GM23338 (cell line): ENCODE results near the gene TAF1B.

Experiments
- CTCF ChIP-seq, 2 experiments: fragments of 200-600 bp in 1 of 2; sonication (generic) in 1 of 2; conservative IDR thresholded peaks; 2 replicates each; pipeline versions ENCODE4 v1.5.1 to v1.6.1; 2016 to 2017; ENCODE audit warnings: antibody characterized with exemption in 2 of 2, low read depth in 2 of 2, mild to moderate bottlenecking in 2 of 2, moderate library complexity in 1 of 2
- EZH2 ChIP-seq: fragments of 200-600 bp; sonication (generic); IDR thresholded peaks from one replicate; pipeline ENCODE4 v1.8.0; 2017; ENCODE audit warnings: antibody characterized with exemption, mild to moderate bottlenecking, low read depth; ENCODE audit not compliant: unreplicated experiment
- EZH2phosphoT487 ChIP-seq: fragments of 200-600 bp; sonication (generic); IDR thresholded peaks from one replicate; pipeline ENCODE4 v1.8.1; 2018; ENCODE audit warnings: antibody characterized with exemption; ENCODE audit not compliant: unreplicated experiment
- REST ChIP-seq: IDR thresholded peaks from one replicate; pipeline ENCODE4 v1.6.1; 2018; ENCODE audit warnings: antibody characterized with exemption; ENCODE audit not compliant: unreplicated experiment

- no peak for TF ChIP-seq EZH2
- TF ChIP-seq CTCF (conservative IDR thresholded peaks at IDR 0.05; ENCODE audit: low read depth in 2 of 2): no peak
- no peak for TF ChIP-seq REST
- TF ChIP-seq EZH2phosphoT487: no peak
These were observed 9.6 kb downstream of the TAF1B start for GRCh38 chr2:9852881-9853280.
